GM23338 (cell line): ENCODE measurements around the gene PHAF1.

ENCODE experiments used
- CREB1 ChIP-seq: fragments of 250-450 bp; sonication (Bioruptor Pico); IDR thresholded peaks from 2 replicates; pipeline ENCODE4 v1.5.0; 2020; ENCODE audit warnings: low read depth, mild to moderate bottlenecking, moderate library complexity
- EZH2phosphoT487 ChIP-seq: fragments of 200-600 bp; sonication (generic); IDR thresholded peaks from one replicate; pipeline ENCODE4 v1.8.1; 2018; ENCODE audit warnings: antibody characterized with exemption; ENCODE audit not compliant: unreplicated experiment
- TF ChIP-seq, protein P1 (sequence below), 2 experiments: fragments of 200-600 bp in 1 of 2; sonication (generic) in 1 of 2; conservative IDR thresholded peaks; 2 replicates each; pipeline versions ENCODE4 v1.5.1 to v1.6.1; 2016 to 2017; ENCODE audit warnings: antibody characterized with exemption in 2 of 2, low read depth in 2 of 2, mild to moderate bottlenecking in 2 of 2, moderate library complexity in 1 of 2

DNA sequence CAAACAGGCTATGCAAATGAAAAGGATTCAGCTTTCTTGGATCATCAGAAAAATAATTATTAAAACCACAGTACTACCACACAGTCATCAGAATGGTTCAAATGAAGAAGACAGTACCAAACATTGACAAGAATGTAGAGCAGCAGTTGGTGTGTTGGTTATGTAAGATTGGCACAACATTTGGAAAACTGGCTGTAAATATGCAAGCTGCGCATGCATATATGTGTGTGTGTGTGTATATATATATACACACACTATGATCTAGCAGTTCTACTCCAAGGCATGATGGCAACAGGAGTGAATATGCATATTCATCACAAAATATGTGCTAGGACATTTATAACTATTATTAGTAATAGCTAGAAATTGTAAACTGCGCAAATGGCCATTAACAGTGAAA lies 34.4 kb upstream of the PHAF1 start:
- TF ChIP-seq, protein P1, sequence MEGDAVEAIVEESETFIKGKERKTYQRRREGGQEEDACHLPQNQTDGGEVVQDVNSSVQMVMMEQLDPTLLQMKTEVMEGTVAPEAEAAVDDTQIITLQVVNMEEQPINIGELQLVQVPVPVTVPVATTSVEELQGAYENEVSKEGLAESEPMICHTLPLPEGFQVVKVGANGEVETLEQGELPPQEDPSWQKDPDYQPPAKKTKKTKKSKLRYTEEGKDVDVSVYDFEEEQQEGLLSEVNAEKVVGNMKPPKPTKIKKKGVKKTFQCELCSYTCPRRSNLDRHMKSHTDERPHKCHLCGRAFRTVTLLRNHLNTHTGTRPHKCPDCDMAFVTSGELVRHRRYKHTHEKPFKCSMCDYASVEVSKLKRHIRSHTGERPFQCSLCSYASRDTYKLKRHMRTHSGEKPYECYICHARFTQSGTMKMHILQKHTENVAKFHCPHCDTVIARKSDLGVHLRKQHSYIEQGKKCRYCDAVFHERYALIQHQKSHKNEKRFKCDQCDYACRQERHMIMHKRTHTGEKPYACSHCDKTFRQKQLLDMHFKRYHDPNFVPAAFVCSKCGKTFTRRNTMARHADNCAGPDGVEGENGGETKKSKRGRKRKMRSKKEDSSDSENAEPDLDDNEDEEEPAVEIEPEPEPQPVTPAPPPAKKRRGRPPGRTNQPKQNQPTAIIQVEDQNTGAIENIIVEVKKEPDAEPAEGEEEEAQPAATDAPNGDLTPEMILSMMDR (conservative IDR thresholded peaks at IDR 0.05; ENCODE audit: low read depth in 2 of 2) = no peak
- TF ChIP-seq CREB1 (CRISPR knock-in tag) (no peak), EZH2phosphoT487 (no peak)
